DOHH2 (cell line): ENCODE results near the gene EPS15.

Experiments
- H3F3A ChIP-seq: fragments of 200-600 bp; sonication (generic), shearing (Covaris generic); 2 replicates; pipeline ENCODE4 v1.6.0; 2016; ENCODE audit warnings: antibody characterized with exemption, mild to moderate bottlenecking; ENCODE audit not compliant: control insufficient read depth, insufficient read depth
- H3K27ac ChIP-seq: fragments of 200-600 bp; sonication (generic); 2 replicates; pipeline ENCODE4 v1.5.1; 2014; ENCODE audit warnings: low read depth, mild to moderate bottlenecking, low read length, moderate library complexity
- H3K27me3 ChIP-seq: fragments of 200-600 bp; sonication (generic); 2 replicates; pipeline ENCODE4 v1.6.1; 2014; ENCODE audit warnings: mild to moderate bottlenecking, low read length, mixed read lengths; ENCODE audit not compliant: control insufficient read depth
- H3K36me3 ChIP-seq: fragments of 200-600 bp; sonication (generic); 2 replicates; pipeline ENCODE4 v1.6.1; 2014; ENCODE audit warnings: mild to moderate bottlenecking, low read length, moderate library complexity, mixed read lengths; ENCODE audit not compliant: control insufficient read depth
- H3K4me1 ChIP-seq: fragments of 200-600 bp; sonication (generic); 2 replicates; pipeline ENCODE4 v1.6.1; 2014; ENCODE audit warnings: mild to moderate bottlenecking, low read length, mixed read lengths; ENCODE audit not compliant: control insufficient read depth
- H3K4me2 ChIP-seq: fragments of 200-600 bp; sonication (generic); 2 replicates; pipeline ENCODE4 v1.6.0; 2014; ENCODE audit warnings: mild to moderate bottlenecking, low read length, moderate library complexity
- H3K4me3 ChIP-seq: fragments of 200-600 bp; sonication (generic); 2 replicates; pipeline ENCODE4 v1.5.1; 2014; ENCODE audit warnings: mild to moderate bottlenecking, low read length, mixed read lengths
- H3K79me2 ChIP-seq: fragments of 200-600 bp; sonication (generic); 2 replicates; pipeline ENCODE4 v1.6.1; 2014; ENCODE audit warnings: mild to moderate bottlenecking, low read length, mixed read lengths; ENCODE audit not compliant: control insufficient read depth
- H3K9me2 ChIP-seq: fragments of 200-600 bp; sonication (generic); replicated peaks from 2 replicates; pipeline ENCODE4 v1.6.1; 2014; ENCODE audit warnings: mild to moderate bottlenecking, low read length, mixed read lengths; ENCODE audit not compliant: control insufficient read depth
- H3K9me3 ChIP-seq: fragments of 200-600 bp; sonication (generic); 2 replicates; pipeline ENCODE4 v1.6.1; 2014; ENCODE audit warnings: antibody characterized with exemption, low read length, mixed read lengths; ENCODE audit not compliant: control insufficient read depth, insufficient read depth
- H4K20me1 ChIP-seq: fragments of 200-600 bp; sonication (generic); 2 replicates; pipeline ENCODE4 v1.6.0; 2014; ENCODE audit warnings: low read depth, mild to moderate bottlenecking, antibody characterized with exemption, low read length, moderate library complexity; ENCODE audit not compliant: control insufficient read depth, insufficient read depth
- CTCF ChIP-seq: fragments of 200-600 bp; sonication (generic); IDR thresholded peaks from one replicate; pipeline ENCODE4 v1.5.1; 2014; ENCODE audit warnings: antibody characterized with exemption, mild to moderate bottlenecking, low read depth, low read length; ENCODE audit not compliant: poor library complexity, severe bottlenecking
- EZH2phosphoT487 ChIP-seq: fragments of 200-600 bp; sonication (generic); IDR thresholded peaks from 2 replicates; pipeline ENCODE4 v1.6.1; 2017; ENCODE audit warnings: borderline replicate concordance, mild to moderate bottlenecking, antibody characterized with exemption, low read length, moderate library complexity, mixed read lengths

The EPS15 gene

DNA sequence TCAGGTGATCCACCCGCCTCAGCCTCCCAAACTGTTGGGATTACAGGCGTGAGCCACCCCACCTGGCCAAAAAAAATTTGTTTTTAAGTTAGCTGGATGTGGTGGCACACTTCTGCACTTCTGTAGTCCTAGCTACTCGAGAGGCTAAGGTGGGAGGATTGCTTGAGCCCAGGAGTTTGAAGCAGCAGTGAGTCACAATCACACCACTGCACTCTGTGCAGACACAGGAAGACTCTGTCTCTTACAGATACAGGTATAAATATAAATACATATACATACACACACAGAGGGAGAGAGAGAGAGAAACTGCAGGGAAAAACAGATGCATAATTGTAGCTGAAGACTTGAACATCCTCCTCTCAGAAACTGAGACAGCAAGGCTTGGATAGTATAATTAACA lies 34.8 kb upstream of the EPS15 start:
- Histone ChIP-seq H3K27ac (no peak overlapping the region), H3K4me1 (peaks cover 5% of the 10 kb centered on the region), H4K20me1 (no peaks in the 10 kb centered on the region), H3K4me2 (no peak overlapping the region), H3K9me3 (no peaks in the 10 kb centered on the region), H3K9me2 (no peaks in the 10 kb centered on the region), H3K27me3 (no peaks in the 10 kb centered on the region), H3K36me3 (no peaks in the 10 kb centered on the region), H3K4me3 (no peak overlapping the region), H3F3A (0 out of 2 replicates have a peak, but pooled peaks cover 3% of the 10 kb centered on the region), H3K79me2 (no peaks in the 10 kb centered on the region)
- TF ChIP-seq CTCF: no peak
- TF ChIP-seq EZH2phosphoT487: no peak

GRCh38 chr1:51552929-51553807 lies 34.1 kb upstream of the EPS15 start:
- Histone ChIP-seq H3K79me2 (no peaks in the 10 kb centered on the region), H3K36me3 (no peaks in the 10 kb centered on the region), H3K9me2 (no peaks in the 10 kb centered on the region), H3K27ac (no peak overlapping the region), H3K4me2 (no peak overlapping the region), H3K27me3 (no peaks in the 10 kb centered on the region), H3K4me1 (peaks cover 12% of the 10 kb centered on the region), H4K20me1 (no peaks in the 10 kb centered on the region), H3F3A (0 out of 2 replicates have a peak, but pooled peaks cover 3% of the 10 kb centered on the region), H3K9me3 (no peaks in the 10 kb centered on the region), H3K4me3 (no peak overlapping the region)
- TF ChIP-seq EZH2phosphoT487: no peak
- no peak for TF ChIP-seq CTCF

GRCh38 chr1:51551848-51552296 lies 32.8 kb upstream of the EPS15 start:
- Histone ChIP-seq H3F3A (0 out of 2 replicates have a peak, but pooled peaks cover 3% of the 10 kb centered on the region), H3K4me3 (no peak overlapping the region), H3K9me2 (no peaks in the 10 kb centered on the region), H3K4me2 (no peak overlapping the region), H3K9me3 (no peaks in the 10 kb centered on the region), H3K27ac (no peak overlapping the region), H3K4me1 (peaks cover 12% of the 10 kb centered on the region), H3K27me3 (no peaks in the 10 kb centered on the region), H3K36me3 (no peaks in the 10 kb centered on the region), H4K20me1 (no peaks in the 10 kb centered on the region), H3K79me2 (no peaks in the 10 kb centered on the region)
- TF ChIP-seq EZH2phosphoT487: no peak
- TF ChIP-seq CTCF: no peak
